Measurements from ENCODE around the gene PDYN. TPM values are rescaled to one million over a fixed set of nuclear protein-coding genes. Genes with fewer than 3 reads are reported as not detected.

PDYN gene
- total RNA-seq, 2 donors from 2014 or later, result not detected

DNA sequence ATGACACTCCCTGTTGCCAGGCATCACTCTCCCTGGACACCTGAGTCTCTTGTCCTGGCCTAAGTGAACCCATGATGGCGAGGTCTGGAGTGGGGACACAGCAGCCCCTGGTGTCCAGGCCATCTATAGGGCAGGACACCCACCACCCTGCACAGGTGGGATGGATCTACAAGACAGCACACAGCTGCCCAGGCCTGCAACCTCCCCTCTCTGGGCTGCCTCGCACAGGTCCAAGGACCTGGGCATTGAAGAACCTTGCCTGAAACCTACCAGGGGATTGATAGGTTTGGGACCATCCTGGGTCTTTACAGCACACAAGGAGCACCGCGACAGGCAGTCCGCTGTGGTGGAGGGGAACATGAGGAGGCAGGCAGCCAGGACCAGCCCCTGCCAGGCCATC is 11.2 kb downstream of the PDYN start:
- Histone ChIP-seq H3K27me3 (no peaks in the 10 kb centered on the region), H3K4me1 (no peaks in the 10 kb centered on the region)
- TF ChIP-seq, protein P1, sequence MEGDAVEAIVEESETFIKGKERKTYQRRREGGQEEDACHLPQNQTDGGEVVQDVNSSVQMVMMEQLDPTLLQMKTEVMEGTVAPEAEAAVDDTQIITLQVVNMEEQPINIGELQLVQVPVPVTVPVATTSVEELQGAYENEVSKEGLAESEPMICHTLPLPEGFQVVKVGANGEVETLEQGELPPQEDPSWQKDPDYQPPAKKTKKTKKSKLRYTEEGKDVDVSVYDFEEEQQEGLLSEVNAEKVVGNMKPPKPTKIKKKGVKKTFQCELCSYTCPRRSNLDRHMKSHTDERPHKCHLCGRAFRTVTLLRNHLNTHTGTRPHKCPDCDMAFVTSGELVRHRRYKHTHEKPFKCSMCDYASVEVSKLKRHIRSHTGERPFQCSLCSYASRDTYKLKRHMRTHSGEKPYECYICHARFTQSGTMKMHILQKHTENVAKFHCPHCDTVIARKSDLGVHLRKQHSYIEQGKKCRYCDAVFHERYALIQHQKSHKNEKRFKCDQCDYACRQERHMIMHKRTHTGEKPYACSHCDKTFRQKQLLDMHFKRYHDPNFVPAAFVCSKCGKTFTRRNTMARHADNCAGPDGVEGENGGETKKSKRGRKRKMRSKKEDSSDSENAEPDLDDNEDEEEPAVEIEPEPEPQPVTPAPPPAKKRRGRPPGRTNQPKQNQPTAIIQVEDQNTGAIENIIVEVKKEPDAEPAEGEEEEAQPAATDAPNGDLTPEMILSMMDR (IDR thresholded peaks at IDR 0.05), result no peak

DNA sequence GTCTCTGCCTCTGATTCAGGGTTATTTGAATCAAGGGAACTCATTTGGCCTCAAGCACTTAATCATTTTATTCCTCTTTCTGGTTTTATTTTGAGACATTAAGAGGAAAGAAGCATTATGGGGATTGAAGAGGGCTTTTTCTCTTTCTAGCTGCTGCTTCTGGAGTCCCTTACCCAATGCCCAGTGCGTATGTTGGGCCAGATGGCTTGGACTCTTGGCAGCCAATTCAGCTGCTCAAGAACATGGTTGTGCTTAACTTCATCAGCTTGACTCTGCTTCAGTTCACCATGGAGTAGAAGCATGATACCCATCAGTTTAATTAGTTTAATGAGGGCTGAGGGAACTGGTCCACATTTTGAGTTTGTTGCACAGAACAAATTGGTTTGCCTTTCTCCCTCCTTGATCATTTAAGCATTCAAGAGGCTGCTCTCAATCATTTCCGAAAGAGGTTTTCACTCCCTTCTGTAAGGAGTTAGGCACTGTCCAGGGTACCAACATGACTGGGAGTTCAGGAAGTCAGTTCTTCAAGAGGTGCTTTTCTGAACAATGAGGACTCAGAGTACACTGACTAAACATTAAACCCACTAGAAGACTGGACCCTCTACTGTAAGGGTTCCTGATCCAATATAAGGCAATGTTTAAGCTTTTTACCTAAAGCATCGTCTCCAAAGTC is 14.6 kb downstream of the PDYN start:
- no peak overlapping the region for H3K4me3 ChIP-seq
- H3K4me1 ChIP-seq, result no peaks in the 10 kb centered on the region
- intact Hi-C loops (cut with DNase I), result no loop called here
- TF ChIP-seq, protein P1 (IDR thresholded peaks at IDR 0.05), result no peak
- H3K9ac ChIP-seq (ENCODE audit: low read depth in 2 of 2, low read length in 2 of 2), result no peak overlapping the region
- no peak overlapping the region for H3K27ac ChIP-seq
- H3K27me3 ChIP-seq, result no peaks in the 10 kb centered on the region
- no peak for DNase-seq
- H3K9me3 ChIP-seq, result no peaks in the 10 kb centered on the region
- no peaks in the 10 kb centered on the region for H3K36me3 ChIP-seq

More for the DNA sequence above, 11.2 kb downstream of the PDYN start:
- no peaks in the 10 kb centered on the region for H3K9me3 ChIP-seq
- H3K36me3 ChIP-seq, result no peaks in the 10 kb centered on the region
- no peak overlapping the region for H3K27ac ChIP-seq
- intact Hi-C loops (cut with DNase I), result no loop called here
- H3K4me3 ChIP-seq, result no peak overlapping the region
- H3K9ac ChIP-seq (ENCODE audit: low read depth in 2 of 2, low read length in 2 of 2), result no peak overlapping the region
- no peak for DNase-seq

DNA sequence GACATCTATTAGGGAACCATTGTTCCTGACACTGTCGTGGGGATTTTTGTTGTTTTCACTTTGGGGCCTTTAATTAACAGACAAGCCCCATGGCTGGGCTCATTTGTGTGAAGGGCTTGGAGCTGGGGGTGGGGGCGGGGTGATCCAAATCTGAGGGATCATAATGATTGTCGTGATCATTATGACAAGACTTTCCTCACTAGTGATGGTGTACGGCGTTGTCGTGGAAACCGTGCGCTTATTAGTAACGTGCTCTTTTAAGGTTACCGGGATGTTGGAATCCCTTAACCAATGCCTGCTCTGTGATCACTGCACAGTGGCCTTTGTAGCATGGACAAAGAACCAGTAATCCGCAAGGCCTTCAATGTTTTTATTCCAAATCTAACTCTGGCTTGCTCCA is 18.6 kb downstream of the PDYN start:
- Histone ChIP-seq H3K9me3 (no peaks in the 10 kb centered on the region), H3K27me3 (no peaks in the 10 kb centered on the region), H3K27ac (no peak overlapping the region), H3K9ac (ENCODE audit: low read depth in 2 of 2, low read length in 2 of 2) (no peak overlapping the region), H3K36me3 (no peaks in the 10 kb centered on the region), H3K4me1 (no peaks in the 10 kb centered on the region), H3K4me3 (no peak overlapping the region)
- intact Hi-C loops (cut with DNase I), result no loop called here
- TF ChIP-seq, protein P1 (IDR thresholded peaks at IDR 0.05), result no peak
- DNase-seq, result no peak

DNA sequence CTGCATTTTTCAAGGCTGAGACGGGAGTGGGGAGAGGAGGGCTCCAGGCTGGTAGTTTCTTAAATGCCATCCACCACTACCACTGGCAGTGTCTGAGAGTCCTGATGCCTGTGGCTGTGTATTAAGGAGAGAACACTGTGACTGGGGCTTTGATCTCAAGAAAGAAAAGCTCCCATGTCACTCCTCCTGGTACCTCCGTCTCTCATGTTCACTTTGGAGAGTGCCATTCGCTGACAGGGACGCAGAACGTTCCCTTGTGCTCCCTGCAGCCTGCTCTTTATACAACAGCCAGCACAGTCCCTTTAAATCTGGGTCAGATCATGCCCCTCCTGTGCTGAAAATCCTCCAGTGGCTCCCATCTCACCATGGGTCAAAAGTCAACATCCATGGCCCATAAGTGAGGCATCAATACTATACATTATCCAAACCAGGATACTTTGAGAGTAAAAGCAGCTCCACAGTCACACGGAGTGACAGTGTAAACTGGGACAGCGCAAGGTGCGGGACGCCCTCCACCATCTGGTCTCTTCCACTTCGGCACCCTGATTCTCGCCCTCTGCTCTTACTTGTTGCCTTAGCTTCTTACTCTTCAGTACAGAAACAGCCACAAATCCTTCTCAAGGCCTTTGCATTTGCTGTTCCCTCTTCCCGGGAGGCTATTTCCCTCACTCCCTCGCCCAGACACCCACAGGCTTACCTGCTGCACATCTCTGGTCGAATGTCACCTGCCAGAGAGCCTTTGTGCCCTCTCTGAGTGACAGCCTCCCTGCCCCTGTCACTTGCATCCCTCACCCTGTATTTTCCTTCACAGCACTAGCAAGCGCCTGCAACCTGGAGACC is 20.0 kb downstream of the PDYN start:
- TF ChIP-seq, protein P1 (IDR thresholded peaks at IDR 0.05), result no peak
- H3K4me1 ChIP-seq, result no peaks in the 10 kb centered on the region
- H3K27me3 ChIP-seq, result no peaks in the 10 kb centered on the region

DNA sequence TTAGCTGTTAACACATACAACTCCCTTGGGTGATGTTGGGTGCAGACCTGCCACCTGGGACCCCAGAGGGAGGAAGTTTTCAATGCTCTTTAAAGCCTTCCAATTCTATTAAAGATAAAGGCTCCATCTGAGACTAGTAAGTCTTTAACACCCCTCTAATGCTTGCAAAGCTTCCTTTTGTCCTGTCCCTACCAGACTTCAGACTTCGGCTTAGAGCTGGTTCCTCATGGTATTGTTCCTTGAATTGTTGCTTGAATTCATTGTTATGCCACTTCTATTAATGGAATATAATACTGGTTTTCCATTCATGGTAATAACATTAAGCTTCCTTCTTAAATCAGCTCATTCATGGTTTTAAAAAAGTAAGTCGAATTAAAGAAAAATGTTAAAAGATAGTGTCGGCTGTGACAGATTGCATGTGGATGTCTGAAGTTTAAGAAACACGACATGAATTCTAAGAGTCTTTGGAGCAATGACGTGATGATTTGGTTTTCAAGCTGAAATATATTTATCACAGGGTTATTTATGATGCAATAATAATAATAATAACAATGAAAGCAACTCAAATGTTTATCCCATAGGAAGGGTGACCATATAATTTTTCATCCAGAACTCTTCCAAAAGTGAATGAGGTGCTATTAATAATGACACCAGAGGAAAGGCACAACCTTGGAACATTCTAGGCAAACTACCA is 21.8 kb downstream of the PDYN start:
- H3K36me3 ChIP-seq, result no peaks in the 10 kb centered on the region
- H3K27me3 ChIP-seq, result no peaks in the 10 kb centered on the region
- H3K27ac ChIP-seq, result no peak overlapping the region
- intact Hi-C loops (cut with DNase I), result no loop called here
- no peaks in the 10 kb centered on the region for H3K4me1 ChIP-seq
- no peak overlapping the region for H3K4me3 ChIP-seq
- H3K9ac ChIP-seq (ENCODE audit: low read depth in 2 of 2, low read length in 2 of 2), result no peak overlapping the region
- H3K9me3 ChIP-seq, result no peaks in the 10 kb centered on the region
- TF ChIP-seq, protein P1 (IDR thresholded peaks at IDR 0.05), result no peak
- DNase-seq, result no peak

More for the DNA sequence above, 20.0 kb downstream of the PDYN start:
- no peak overlapping the region for H3K9ac ChIP-seq (ENCODE audit: low read depth in 2 of 2, low read length in 2 of 2)
- H3K27ac ChIP-seq, result no peak overlapping the region
- intact Hi-C loops (cut with DNase I), result no loop called here
- no peak overlapping the region for H3K4me3 ChIP-seq
- no peaks in the 10 kb centered on the region for H3K9me3 ChIP-seq
- DNase-seq, result no peak
- no peaks in the 10 kb centered on the region for H3K36me3 ChIP-seq

All from colonic mucosa (tissue), 4 donors.